CD4-positive, alpha-beta T cell treated with Interleukin-17A for 1 hour (primary cell): ENCODE data around the gene ITGA1.
A peak's percentile ranks its signal among the peaks of the same experiment; 100 is the strongest.
"Not testable (repeated sequence)": the region's sequence is repeated elsewhere in the genome, so short reads cannot be mapped to it uniquely, and the experiment has no call there.

Source experiments
- DNase-seq: peaks from one replicate; pipeline ENCODE4 v3.0.0-alpha.2; 2020

Gene ITGA1

DNA sequence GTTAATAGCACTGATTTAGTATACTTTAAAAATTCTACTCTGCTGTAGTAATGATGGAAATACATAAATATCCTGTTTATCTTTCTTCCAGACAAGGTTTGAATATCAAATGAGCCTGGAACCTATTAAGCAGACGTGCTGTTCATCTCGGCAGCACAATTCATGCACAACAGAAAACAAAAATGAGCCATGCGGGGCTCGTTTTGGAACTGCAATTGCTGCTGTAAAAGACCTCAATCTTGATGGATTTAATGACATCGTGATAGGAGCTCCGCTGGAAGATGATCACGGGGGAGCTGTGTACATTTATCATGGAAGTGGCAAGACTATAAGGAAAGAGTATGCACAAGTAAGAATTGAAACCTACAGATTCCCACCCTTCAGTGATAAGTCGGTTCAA is 122.4 kb downstream of the ITGA1 start:
- no peak for DNase-seq

DNA sequence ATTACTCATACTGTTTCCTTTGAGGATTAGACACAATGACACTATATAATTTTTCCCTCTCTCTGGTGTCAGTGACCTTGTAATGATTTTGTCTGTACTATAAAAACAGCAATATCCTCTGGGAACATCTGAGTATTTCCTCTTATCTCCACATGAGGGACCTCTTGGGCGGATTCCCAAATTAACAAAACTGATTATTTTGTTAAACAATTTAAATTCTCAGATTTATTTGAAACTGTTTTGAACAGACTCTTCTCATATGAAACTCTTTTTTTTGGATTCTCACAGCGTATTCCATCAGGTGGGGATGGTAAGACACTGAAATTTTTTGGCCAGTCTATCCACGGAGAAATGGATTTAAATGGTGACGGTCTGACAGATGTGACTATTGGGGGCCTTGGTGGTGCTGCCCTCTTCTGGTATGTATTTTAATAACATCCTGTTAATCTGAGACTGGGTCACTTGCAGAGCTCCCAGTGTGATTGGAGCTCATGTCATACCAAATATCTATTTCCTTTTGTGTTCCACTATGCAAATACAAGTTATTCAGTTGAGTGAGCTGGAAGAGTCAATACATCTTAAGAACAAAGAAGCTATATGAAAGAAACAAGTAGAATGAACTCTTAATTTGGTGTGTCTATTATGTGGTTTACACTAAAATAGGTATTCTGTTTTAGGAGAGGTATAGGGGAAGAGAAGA is 127.6 kb downstream of the ITGA1 start:
- DNase-seq: peak; percentile 79

DNA sequence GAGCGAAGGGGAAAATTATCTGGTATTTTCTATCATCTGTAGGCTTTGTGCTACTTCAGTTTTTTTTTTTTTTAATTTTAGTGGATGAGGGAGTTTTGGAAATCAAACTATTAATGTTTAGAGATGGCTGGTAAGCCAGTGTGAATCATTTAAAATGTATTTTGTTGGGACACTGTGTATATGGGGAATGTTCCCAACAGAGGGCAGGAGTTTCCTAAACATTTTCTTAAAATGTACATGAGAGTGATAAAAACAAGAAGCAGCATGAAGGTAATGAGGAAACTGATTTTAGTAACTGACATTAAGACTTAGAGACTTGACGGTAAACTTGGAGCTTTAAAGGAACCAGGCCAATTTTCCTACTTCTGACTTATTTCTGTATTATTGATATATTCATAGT is 133.2 kb downstream of the ITGA1 start:
- DNase-seq: no peak

DNA sequence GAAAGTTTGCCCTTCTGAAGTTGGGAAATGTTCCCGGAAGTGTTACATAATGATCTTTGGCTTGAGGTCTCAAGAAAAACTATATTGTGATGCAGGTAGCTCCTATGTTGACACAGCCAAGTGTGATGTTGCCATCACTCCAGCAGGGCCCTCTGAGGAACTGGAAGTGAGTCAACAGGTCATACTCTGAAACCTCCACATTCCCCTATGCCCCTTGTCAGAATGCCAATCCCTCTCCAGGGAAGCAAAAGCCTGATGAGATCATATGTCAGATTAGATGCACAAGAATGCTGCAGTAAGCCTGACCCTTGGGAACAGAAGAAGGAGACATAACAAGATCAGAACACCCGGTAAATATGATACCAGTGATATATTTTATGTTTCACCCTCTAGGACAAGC is 134.7 kb downstream of the ITGA1 start:
- no peak for DNase-seq

DNA sequence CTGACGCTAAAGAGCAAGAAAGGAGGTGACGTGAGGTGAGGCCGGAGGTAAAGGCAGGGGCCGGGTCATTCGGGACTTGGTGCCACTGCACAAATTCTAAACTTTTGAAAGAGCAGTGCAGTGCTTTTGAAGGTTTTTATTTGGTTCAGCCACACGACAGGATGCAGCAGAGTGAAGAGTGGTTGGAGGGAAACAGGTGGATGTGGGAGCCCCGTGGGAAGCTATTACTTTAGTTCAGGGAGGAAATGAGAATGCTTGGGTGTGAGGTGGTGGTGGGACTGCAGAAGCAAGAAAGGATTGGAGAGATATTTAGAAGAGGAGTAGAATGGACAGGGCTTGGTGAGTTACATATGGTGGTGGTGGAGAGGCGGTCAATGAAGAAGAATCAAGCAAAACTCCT is 136.7 kb downstream of the ITGA1 start:
- no peak for DNase-seq

DNA sequence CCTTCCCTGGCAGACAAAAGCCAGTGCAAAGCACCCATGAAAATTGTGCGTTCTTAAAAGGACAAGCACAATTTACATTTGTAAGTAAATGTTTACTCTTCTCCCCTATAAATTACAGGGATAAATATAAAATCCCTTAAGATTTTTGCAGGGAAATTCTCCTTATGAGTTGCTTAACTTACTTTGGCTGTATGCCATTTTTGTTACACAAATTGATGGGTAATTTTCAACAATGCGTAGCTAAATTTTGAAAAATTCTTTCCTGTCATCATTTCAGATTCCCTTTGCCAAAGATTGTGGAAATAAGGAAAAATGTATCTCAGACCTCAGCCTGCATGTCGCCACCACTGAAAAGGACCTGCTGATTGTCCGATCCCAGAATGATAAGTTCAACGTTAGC is 137.3 kb downstream of the ITGA1 start:
- DNase-seq: no peak

DNA sequence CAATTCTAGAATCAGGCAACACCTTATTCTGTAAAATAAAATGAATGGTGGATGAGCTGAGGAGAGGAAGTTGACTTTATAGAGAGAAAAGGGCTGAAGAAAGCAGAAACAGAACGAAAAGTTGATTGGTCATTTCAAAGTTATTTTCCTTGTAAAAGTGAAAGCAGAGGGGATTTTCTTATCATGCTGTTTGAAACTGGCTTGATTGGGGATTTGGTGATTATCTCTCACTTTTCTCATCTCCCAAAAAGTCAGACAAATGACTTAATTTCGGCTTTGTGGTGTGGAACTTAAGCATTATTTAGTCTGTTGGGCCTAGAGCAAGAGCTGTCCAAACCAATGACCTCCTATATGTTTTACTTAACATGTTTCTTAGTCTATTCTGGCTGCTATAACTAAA is 141.0 kb downstream of the ITGA1 start:
- no peak for DNase-seq

DNA sequence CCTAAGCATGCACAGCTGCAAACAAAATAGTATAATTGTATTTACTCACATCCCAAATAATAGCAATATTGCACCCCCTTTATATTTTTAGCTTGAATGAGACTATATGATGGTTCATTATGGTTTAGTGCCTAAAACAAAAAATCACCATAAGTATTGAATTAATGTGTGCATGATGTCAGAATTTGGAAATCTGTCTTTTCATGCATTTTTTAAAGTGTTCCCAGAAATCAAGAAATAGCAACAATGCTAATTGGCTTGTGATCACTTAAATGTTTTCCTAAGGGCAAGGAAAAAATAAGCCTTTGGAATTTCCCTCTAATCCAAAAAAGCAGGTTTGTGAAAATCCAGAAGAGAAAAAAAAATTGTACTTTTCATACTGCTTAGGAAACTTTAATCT is 150.5 kb downstream of the ITGA1 start:
- no peak for DNase-seq

DNA sequence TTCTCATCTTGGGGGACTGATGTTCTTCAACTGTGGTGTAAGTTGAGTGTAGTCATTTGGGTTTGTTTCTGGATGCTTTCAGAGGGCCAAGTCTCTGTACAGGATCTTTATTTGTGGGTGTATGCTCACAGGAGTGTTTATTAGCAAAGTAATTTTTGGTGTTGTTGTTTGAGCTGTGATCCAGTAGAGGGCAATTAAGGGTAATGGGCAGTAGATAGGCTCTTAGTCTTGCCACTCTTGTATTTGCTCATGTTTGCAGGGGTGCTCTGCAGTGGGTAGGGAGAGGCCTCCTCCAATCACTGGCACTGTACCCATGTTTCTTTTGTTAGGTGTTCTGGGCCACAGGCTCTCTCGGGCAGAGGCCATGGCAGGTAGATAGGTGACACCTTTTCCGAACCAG is 155.6 kb downstream of the ITGA1 start:
- DNase-seq: no peak

DNA sequence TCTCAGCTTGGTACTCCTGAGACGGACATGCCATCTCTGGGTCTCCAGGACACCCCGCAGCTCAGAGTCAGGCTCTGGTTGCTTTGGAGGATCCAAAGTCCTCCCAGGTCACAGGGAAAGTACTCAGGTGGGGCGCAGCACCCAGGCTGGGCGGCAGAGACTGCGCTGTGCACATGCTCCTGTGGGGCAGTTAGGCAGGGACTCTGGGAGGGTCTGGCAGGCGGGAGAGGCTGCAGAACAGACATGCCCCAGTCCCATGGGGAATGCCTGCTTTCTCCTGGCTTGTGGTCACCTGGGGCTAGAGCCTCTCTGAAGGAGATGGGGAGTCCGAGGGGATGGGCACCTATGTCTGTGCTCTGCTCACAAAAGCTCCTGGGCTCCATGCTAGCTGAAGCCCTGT is 156.1 kb downstream of the ITGA1 start:
- no peak for DNase-seq

DNA sequence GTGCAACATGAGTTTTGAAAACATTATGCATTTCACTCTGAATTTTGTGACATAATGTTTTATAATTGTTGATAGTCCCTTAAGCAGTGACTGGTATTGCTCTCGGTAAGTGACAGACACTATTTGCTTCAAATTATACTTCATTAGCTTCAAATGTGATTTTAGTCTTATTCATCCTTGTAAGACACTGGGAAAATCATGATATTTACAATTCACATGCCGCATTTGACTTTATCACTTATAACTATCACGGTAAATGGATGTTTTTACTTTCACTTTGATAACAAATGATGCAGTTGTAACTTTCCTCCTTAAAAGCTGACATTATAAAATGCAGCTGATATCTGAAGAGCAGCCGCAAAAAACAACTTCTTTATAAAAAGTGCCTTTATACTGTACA is 157.3 kb downstream of the ITGA1 start:
- peak; percentile 14 for DNase-seq

DNA sequence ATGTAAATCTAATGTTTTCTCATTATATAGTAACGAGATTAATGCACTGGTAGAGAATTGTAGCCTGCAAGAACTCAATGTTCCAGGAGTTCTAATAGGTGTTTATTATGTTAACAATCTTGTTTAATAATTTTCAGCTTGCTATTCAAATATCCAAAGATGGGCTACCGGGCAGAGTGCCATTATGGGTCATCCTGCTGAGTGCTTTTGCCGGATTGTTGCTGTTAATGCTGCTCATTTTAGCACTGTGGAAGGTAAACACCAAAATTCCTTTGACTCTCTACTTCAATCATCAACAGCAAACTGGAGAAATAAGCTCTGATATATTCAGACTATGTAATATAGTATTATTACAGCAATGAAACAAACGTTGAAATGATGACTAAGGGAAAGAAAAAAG is 159.5 kb downstream of the ITGA1 start:
- no peak for DNase-seq

DNA sequence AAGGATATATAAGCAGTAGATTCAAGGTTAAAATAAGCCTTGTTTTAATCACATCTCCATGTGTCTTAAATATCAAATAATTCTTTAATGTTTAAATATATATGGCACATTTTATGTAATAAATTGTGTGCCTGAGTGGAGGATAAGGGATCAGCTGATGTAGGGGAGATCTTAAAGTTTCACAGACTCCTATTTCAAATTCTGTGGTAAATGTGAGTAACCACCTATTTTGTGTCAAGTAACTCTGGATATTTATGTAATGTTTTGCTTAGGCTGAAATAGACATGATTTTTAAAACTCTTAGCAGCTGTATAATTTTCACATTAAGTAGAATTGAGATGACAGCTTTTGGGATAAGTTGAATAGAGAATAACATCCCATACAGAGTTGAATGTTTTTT is 160.1 kb downstream of the ITGA1 start:
- no peak for DNase-seq

DNA sequence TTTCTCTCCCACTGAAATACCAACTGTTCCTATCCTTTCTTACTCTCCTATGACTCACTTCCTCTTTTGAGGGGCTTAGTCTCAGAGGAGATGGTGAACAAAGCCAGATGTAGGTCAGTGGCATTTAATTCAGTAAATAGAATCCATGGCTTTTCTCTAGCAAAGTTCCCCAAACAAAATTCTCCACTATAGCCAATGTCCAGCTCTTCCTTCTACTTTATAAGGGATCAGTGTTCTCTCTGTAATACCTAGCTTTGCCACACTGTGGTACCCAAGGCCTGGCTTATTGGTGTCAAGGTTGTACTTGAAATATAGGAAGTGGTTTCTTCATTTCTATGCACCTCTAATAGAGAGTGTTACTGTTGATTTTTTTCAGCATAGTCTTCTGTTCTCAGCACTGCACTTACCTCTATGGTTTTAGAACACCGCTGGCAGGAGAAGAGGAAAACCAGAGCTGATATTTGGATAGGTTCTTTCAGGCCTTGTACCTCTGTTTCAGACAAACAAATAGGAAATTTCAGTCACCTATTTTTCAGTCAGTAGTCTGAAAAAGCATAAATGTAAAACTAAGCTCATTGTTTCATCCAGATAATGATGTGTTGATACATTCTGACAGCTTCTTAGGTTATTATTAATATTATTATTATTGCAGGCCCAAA is 160.8 kb downstream of the ITGA1 start:
- DNase-seq: peak; percentile 79

DNA sequence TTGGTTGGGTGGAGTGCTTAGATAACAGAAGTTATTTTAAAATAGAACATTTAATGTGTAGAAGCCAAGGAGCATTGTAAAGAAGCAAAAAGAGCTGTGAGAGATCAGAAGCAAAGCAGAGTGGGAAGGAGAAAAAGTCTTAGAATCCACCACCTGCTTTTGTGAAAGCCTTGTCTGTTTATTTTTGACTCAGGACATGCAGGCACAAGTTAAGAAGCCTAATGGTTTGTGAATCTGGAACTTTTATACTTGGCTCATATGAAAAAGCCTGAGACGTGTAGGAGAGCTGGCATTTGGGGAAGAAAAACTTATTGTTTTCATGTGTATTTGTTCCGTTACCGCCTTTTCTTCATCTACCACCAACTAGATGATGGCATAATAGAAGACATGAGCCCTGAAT is 163.0 kb downstream of the ITGA1 start:
- DNase-seq: no peak

DNA sequence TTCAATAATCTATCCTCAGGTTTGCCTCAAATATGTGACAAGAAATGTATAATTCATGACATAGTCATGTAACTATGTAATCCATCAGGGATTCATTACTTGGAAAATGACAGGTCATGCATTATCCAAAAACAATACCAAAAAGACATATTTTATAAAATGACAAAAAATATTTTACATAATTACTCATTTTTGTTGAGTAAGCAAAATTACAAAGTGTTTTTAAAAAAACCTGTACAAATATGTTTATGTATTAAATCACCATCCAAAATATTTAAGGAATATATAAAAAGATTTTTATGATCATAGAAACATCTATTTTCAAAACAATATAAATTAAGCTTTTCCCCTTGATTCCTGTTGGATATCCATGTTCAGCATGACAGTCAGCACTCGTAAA is 164.8 kb downstream of the ITGA1 start:
- no peak for DNase-seq

DNA sequence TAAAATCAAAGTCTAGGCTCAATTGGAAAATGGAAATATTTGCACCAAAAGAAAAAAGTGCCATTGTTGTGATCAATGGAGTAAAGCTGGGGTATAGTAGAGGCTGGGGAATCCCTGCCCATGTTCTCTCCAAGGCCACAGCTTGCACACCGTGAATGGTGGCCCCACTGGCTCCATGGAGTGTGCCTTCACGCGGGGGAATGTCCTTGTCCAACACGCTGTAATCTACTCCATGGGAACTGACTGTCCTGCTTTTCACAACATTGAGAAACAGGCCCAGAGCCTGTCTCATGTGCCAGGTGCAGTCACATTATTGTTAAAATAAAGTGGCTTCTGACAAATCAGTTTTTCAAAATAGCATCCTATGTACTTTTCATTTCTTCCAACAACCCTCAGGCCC is 168.3 kb downstream of the ITGA1 start:
- DNase-seq: no peak

DNA sequence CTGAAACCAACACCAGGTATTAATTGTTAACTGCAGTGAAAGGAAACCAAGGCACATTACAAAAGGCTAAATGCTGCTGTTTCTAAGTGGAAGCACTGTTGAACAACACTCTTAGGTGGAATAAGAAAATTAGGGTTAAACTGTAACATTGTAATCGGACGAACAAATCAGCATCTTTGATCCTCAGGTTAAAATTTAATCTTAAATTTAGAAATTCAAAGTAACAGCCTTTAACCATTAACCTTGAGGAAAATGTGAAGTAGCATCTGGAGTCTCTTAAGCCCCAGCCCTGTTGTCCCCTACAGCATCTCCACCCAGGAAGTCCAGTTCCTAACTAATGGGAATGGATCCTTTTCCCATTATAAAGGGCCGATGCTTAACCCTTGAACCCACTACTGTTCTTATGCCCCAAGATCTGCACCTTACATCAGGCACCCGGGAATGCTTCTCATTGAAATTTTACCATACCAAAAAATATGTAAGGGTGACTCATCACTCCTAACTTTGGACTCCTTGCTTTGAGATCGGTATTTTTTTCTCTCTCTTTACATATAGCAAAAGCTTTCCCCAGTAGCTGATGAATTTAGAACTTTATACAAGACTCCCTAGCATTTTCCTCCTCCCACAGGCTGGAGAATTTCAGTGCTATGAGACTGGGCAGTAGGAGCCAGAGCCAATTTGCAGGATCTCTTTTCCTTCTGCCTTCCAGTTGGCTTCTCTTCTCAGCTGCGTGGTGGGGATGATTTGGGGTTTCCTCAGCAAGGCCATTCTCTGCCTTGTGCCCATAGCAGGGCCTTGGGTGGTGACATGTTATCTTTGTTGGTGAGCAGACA is 169.4 kb downstream of the ITGA1 start:
- no peak for DNase-seq

DNA sequence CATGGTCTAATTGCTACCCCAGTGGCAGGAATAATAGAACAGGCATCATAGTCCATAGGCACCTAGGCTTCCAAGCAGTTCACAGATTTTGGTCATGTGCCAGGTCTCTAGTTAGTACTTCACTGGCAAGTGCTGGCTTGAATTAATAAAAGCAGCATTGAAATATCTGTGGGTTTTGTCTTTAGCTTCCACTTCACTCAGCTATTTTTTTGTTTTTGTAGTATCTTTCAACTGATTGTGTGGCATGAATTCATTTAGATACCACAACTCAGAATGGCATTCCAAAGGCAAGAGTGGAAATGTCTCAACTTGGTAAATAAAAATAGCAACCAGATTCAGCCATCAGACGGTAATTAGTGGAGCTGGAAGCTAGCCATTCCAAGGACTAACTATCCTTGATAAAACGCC is 173.6 kb downstream of the ITGA1 start:
- no peak for DNase-seq

DNA sequence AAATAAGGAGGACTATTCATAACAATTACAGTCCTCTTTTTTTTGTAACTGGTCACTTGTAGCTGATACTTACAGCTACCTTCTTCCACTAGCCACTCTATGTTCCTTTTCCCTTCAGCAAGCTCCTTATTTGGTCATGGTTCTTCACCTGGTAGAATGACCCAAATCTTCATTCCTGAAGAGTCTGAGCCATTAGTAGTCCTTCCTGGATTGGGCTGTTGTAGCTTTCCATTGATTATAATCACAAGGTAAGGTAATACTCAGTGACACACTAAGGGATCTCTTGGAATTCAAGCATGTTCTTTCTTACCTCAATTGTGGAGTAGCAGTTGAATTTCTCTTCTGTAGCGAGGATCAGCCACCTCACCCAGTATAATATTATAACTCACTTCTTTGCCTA is 175.9 kb downstream of the ITGA1 start:
- no peak for DNase-seq

DNA sequence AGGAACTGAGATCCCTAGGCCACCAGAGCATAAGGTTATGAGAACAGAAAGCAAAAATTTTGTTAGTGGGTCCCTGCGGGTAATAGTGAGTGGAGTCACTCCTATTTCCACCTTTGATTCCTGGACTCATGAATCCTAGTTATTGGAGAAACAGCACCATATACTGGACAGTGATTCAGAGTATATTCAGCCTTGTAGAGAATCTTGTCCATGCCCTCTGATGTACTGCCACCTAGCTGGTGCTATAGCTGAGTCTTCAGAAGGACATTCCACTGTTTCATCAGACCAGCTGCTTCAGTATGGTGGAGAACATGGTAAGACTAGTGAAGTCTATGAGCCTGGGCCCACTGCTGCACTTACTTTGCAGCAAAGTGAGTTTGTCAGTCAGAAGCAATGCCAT is 176.4 kb downstream of the ITGA1 start:
- no peak for DNase-seq

DNA sequence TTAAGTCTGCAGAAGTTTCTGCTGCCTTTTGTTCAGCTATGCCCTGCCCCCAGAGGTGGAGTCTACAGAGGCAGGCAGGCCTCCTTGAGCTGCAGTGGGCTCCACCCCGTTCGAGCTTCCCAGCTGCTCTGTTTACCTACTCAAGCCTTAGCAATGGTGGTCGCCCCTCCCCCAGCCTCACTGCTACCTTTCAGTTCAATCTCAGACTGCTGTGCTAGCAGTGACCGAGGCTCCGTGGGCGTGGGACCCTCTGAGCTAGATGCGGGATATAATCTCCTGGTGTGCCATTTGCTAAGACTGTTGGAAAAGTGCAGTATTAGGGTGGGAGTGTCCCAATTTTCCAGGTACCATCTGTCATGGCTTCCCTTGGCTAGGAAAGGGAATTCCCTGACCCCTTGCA is 188.4 kb downstream of the ITGA1 start:
- DNase-seq: not testable (repeated sequence)

DNA sequence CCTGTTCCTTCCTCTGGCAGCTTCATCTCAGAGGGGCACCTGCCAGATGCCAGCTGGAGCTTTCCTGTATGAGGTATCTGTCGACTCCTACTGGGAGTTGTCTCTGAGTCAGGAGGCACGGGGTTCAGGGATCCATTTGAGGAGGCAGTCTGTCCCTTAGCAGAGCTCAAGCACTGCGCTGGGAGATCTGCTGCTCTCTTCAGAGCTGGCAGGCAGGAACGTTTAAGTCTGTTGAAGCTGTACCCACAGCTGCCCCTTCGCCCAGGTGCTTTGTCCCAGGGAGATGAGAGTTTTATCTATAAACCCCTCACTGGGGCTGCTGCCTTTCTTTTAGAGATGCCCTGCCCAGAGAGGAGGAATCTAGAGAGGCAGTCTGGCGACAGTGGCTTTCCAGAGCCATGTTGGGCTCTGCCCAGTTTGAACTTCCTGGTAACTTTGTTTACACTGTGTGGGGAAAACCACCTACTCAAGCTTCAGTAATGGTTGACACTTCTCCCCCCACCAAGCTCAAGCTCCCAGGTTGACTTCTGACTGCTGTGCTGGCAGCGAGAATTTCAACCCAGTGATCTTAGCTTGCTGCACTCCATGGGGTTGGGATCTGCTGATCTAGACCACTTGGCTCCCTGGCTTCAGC is 189.7 kb downstream of the ITGA1 start:
- no peak for DNase-seq

DNA sequence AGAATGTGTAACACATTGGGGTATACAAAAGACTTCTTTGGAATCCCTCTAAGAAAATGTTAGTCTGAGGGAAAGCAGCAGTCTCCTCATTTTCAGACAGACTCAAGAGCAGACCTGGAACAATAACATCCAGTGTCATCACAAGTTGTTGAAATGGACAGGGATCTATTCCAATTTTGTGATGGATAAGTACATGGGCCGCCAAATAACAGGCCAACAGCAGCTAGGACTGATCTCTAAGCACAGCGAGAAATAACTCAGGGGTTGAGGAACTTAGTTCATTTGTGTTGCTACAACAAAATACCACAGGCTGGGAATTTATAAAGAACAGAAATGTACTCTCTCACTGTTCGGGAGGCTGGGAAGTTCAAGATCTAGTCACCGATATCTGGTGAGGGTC is 193.8 kb downstream of the ITGA1 start:
- no peak for DNase-seq
